ENCODE measurements around the gene PRR5L.

DNA sequence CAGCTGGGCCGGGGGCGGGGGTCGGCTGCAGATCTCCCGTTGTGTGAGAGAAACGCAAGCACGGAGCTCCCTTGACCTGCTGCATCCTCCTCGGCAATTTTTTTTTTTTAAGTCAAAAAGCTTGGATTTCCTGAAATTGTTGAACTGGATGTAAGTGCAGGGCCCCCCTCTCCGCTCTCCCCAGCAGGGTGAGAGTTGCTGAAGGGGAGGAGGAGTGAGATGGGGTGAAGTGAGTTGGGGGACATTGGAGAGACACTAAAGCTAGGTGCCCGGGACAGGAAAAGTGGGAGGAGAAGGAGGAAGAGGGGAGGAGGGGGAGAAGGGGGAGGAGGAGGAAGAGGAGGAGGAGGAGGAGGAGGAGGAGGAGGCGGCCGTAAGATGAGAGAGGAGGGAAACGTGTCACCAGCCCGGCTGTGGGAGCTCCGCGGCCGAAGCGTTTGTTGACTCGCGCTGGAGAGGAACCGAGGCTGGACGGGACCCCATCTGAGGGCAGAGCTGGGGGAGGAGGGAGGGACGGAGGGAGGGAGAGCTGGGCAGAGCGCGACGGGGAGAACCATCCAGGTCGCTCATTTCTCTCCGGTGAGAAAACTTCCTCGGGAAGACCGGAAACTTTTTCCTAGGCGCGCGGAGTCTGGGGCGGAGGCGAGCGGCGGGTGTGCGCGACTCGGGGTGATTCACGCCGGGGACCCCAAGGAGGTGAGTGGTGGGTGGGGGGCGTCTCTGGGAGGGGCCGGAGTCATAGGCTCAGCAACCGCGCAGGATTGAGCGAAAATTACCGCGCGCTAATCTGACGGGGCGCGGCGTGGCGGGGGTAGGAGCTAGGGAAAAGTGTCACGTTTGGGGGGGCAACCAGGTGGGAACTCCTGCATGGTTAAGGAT, 80.2 kb downstream of the PRR5L start:
- TF ChIP-seq ZNF274 (IDR thresholded peaks at IDR 0.05; ENCODE audit: low read depth, low read length): no peak
- TF ChIP-seq YY1 (IDR thresholded peaks at IDR 0.05; ENCODE audit: insufficient read depth, insufficient read length): no peak

Data from NT2/D1 (cell line).